Fibroblast of lung (primary cell): Measurements from ENCODE around the gene DNAJC5. TPM values are rescaled to one million over a fixed set of nuclear protein-coding genes. Genes with fewer than 3 reads are reported as not detected.

ENCODE experiments used
- DNase-seq, 2 donors: peaks; one replicate each; pipeline versions ENCODE4 v3.0.0 to v3.0.0-alpha.2; 2010; ENCODE audit warnings: low read depth in 2 of 2
- H2AFZ ChIP-seq: 2 replicates; pipeline ENCODE4 v1.5.1; 2012; ENCODE audit warnings: low read length, control low read depth, inconsistent platforms
- H3K27ac ChIP-seq: 2 replicates; pipeline ENCODE4 v1.5.1; 2011; ENCODE audit warnings: low read length, control low read depth; ENCODE audit not compliant: insufficient read depth
- H3K27me3 ChIP-seq: 2 replicates; pipeline ENCODE4 v1.5.1; 2011; ENCODE audit warnings: mild to moderate bottlenecking, low read length; ENCODE audit not compliant: control insufficient read depth, insufficient read depth
- H3K36me3 ChIP-seq: 2 replicates; pipeline ENCODE4 v1.5.1; 2011; ENCODE audit warnings: low read length; ENCODE audit not compliant: control insufficient read depth, insufficient read depth
- H3K4me1 ChIP-seq: 2 replicates; pipeline ENCODE4 v1.5.1; 2011; ENCODE audit warnings: low read length; ENCODE audit not compliant: control insufficient read depth, insufficient read depth; ENCODE audit errors: extremely low read depth
- H3K4me2 ChIP-seq: 2 replicates; pipeline ENCODE4 v1.5.1; 2011; ENCODE audit warnings: low read length, control low read depth; ENCODE audit not compliant: insufficient read depth; ENCODE audit errors: extremely low read depth
- H3K4me3 ChIP-seq, 4 experiments: fragments of 200-600 bp in 1 of 4; sonication (generic) in 1 of 4; replicated peaks in 1 of 4; 2 replicates each; pipeline ENCODE4 v1.5.1; 2011 to 2016; ENCODE audit warnings: low read length in 4 of 4, low read depth in 3 of 4, mild to moderate bottlenecking in 3 of 4, control low read depth in 2 of 4, inconsistent platforms in 1 of 4, mixed read lengths in 1 of 4; ENCODE audit not compliant: insufficient read depth in 1 of 4; ENCODE audit errors: control extremely low read depth in 1 of 4
- H3K79me2 ChIP-seq: 2 replicates; pipeline ENCODE4 v1.5.1; 2012; ENCODE audit warnings: mild to moderate bottlenecking, low read length, inconsistent platforms; ENCODE audit not compliant: control insufficient read depth, insufficient read depth
- H3K9ac ChIP-seq: 2 replicates; pipeline ENCODE4 v1.5.1; 2011; ENCODE audit warnings: mild to moderate bottlenecking, low read length, control low read depth; ENCODE audit not compliant: insufficient read depth
- H3K9me3 ChIP-seq: 2 replicates; pipeline ENCODE4 v1.5.1; 2012; ENCODE audit warnings: low read depth, low read length; ENCODE audit not compliant: control insufficient read depth, insufficient read depth
- H4K20me1 ChIP-seq: 2 replicates; pipeline ENCODE4 v1.5.1; 2011; ENCODE audit warnings: low read length; ENCODE audit not compliant: control insufficient read depth, insufficient read depth; ENCODE audit errors: extremely low read depth
- EZH2 ChIP-seq: IDR thresholded peaks from 2 replicates; pipeline ENCODE4 v1.5.1; 2012; ENCODE audit warnings: low read length, control low read depth, mild to moderate bottlenecking; ENCODE audit errors: missing control alignments
- polyA plus RNA-seq, 2 donors: library from polyadenylated mRNA; depleted of rRNA in 1 of 2; stranded (reverse) in 1 of 2; unstranded in 1 of 2; fragments of >200 nt; gene quantifications; 2 replicates each; pipeline ENCODE4 v1.2.1, GENCODE V29; 2011 to 2012; ENCODE audit warnings: missing spikeins in 1 of 2
- total RNA-seq: library from RNA; depleted of rRNA; stranded (reverse); fragments of >200 nt; gene quantifications from 2 replicates; pipeline ENCODE4 v1.2.1, GENCODE V29; 2014
- TF ChIP-seq, protein P1 (sequence below), 2 donors: IDR thresholded peaks in 1 of 2; conservative IDR thresholded peaks in 1 of 2; 1 replicate in 1 of 2; 2 replicates in 1 of 2; pipeline ENCODE4 v1.5.1; 2011 to 2012; ENCODE audit warnings: low read length in 2 of 2, control low read depth in 1 of 2, inconsistent platforms in 1 of 2, low read depth in 1 of 2, mild to moderate bottlenecking in 1 of 2

The DNAJC5 gene
- total and polyA plus RNA-seq, 2 donors (not counting 1 experiment from before 2014, with no cell fraction given): 29.6 to 48.9 TPM

DNA sequence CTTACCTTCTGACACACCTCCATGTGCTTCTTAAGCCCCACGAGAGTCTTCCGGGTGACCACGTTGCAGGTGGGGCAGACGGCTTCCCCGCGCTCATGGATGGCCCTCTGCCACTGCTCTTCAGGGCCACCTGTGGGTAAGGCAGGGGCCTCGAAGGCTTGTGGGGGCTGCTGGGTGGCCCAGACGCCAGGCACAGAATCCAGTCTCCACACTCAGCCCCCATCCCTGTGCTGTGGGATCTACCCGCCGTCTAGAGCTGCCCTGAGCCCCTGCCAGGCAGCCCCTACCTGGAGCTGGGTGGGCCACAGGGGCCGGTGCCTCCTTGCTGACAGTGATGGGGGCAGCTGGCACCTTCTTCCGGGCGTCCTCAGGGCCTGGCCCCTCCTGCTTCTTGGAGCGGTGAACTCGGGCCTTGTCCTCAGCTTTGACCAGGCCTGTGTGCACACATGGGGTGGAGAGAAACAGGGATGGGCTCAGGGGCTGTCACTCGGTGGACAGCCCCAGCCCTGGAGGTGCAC, 68.9 kb downstream of the DNAJC5 start:
- H3K36me3 ChIP-seq: peaks cover 43% of the 10 kb centered on the region

DNA sequence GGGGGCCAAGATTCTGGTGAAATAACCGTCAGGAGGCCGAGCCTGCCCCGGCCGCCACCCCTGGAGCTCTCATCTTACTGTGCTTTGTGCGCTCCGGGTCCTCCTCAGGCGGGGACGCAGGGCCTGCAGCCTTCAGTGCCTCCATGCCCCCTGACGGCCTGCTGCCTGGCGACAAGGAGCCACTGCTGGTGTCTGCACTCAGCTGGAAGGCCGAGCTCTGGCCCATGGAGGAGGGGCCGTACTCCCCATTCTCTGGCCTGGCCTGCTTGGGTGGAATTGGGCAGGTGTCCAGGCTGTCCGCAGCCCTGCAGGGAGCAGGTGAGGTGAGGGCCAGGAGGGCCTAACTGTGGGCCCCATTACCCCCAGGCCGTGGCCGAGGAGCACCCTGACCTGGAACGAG, 69.5 kb downstream of the DNAJC5 start:
- H3K79me2 ChIP-seq: peaks cover 10% of the 10 kb centered on the region
- DNase-seq: no peak
- no peaks in the 10 kb centered on the region for H3K27me3 ChIP-seq
- H2AFZ ChIP-seq: no peak overlapping the region
- H3K27ac ChIP-seq: no peak overlapping the region
- no peaks in the 10 kb centered on the region for H3K9me3 ChIP-seq
- H3K4me2 ChIP-seq: no peak overlapping the region
- no peak overlapping the region for H3K4me3 ChIP-seq
- H3K9ac ChIP-seq: no peak overlapping the region
- TF ChIP-seq, protein P1, sequence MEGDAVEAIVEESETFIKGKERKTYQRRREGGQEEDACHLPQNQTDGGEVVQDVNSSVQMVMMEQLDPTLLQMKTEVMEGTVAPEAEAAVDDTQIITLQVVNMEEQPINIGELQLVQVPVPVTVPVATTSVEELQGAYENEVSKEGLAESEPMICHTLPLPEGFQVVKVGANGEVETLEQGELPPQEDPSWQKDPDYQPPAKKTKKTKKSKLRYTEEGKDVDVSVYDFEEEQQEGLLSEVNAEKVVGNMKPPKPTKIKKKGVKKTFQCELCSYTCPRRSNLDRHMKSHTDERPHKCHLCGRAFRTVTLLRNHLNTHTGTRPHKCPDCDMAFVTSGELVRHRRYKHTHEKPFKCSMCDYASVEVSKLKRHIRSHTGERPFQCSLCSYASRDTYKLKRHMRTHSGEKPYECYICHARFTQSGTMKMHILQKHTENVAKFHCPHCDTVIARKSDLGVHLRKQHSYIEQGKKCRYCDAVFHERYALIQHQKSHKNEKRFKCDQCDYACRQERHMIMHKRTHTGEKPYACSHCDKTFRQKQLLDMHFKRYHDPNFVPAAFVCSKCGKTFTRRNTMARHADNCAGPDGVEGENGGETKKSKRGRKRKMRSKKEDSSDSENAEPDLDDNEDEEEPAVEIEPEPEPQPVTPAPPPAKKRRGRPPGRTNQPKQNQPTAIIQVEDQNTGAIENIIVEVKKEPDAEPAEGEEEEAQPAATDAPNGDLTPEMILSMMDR (conservative IDR thresholded peaks at IDR 0.05 in 1 of 2, IDR thresholded peaks at IDR 0.05 in 1 of 2; ENCODE audit: low read depth in 1 of 2, low read length in 2 of 2): no peak
- TF ChIP-seq EZH2: no peak
- H4K20me1 ChIP-seq: no peaks in the 10 kb centered on the region
- H3K4me1 ChIP-seq: peaks cover 5% of the 10 kb centered on the region
- peaks cover 40% of the 10 kb centered on the region for H3K36me3 ChIP-seq

More for the DNA sequence above, 68.9 kb downstream of the DNAJC5 start:
- TF ChIP-seq, protein P1 (conservative IDR thresholded peaks at IDR 0.05 in 1 of 2, IDR thresholded peaks at IDR 0.05 in 1 of 2; ENCODE audit: low read depth in 1 of 2, low read length in 2 of 2): no peak
- no peak for TF ChIP-seq EZH2
- Histone ChIP-seq H4K20me1 (no peaks in the 10 kb centered on the region), H3K9me3 (no peaks in the 10 kb centered on the region), H3K79me2 (peaks cover 6% of the 10 kb centered on the region), H2AFZ (no peak overlapping the region), H3K4me2 (no peak overlapping the region), H3K4me3 (no peak overlapping the region), H3K9ac (no peak overlapping the region), H3K4me1 (peaks cover 4% of the 10 kb centered on the region), H3K27ac (no peak overlapping the region), H3K27me3 (no peaks in the 10 kb centered on the region)
- no peak for DNase-seq

DNA sequence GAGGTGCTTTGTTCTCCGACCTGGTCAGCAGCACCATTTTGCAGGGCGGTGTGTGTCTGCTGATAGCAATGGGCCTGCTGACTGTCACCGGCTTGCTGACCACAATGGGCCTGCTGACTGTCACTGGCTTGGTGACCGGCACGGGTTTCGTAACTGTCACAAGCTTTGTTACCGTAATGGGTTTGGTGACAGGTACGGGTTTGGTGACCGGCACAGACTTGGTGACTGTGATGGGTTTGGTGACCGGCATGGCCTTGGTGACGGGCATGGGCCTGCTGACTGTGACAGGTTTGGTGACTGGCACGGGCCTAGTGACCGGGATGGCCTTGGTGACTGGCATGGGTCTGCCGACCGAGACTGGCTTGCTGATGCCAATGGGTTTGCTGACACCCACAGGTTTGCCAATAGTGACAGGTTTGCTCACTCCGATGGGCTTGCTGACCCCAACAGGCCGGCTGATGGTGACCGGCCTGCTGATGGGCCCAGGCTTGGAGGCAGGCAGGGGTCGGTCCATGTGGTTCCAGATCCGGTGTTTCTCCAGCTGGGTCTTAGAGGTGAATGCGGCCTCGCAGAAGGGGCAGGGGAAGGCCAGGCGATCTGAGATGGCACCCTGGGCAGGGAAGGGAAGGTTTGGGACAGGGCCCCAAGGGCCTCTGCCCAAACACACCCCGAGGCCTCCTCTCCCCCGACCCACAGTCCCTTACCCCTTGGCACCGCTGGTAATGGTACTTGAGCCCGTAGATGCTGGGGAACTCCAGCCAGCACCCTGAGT, 71.4 kb downstream of the DNAJC5 start:
- TF ChIP-seq, protein P1 (conservative IDR thresholded peaks at IDR 0.05 in 1 of 2, IDR thresholded peaks at IDR 0.05 in 1 of 2; ENCODE audit: low read depth in 1 of 2, low read length in 2 of 2): no peak
- TF ChIP-seq EZH2: no peak
- H3K79me2 ChIP-seq: peaks cover 10% of the 10 kb centered on the region
- no peaks in the 10 kb centered on the region for H3K9me3 ChIP-seq
- no peak overlapping the region for H2AFZ ChIP-seq
- H3K36me3 ChIP-seq: peaks cover 34% of the 10 kb centered on the region
- H3K4me3 ChIP-seq: no peak overlapping the region
- H3K4me2 ChIP-seq: no peak overlapping the region
- H4K20me1 ChIP-seq: no peaks in the 10 kb centered on the region
- no peak for DNase-seq
- no peaks in the 10 kb centered on the region for H3K27me3 ChIP-seq
- H3K4me1 ChIP-seq: peaks cover 5% of the 10 kb centered on the region
- H3K27ac ChIP-seq: no peak overlapping the region
- no peak overlapping the region for H3K9ac ChIP-seq
